GM11168 (cell line): ENCODE measurements around the gene SRCAP.
"Not testable (repeated sequence)": the region's sequence is repeated elsewhere in the genome, so short reads cannot be mapped to it uniquely, and the experiment has no call there.

Experiments used
- in situ Hi-C: fragments of 300-500 bp; cut with MboI; formaldehyde crosslinking; loops from one replicate; pipeline ENCODE4 v1.12.0; 2022; ENCODE audit warnings: low sequenced_read_pairs; ENCODE audit not compliant: unreplicated experiment

The SRCAP gene

DNA sequence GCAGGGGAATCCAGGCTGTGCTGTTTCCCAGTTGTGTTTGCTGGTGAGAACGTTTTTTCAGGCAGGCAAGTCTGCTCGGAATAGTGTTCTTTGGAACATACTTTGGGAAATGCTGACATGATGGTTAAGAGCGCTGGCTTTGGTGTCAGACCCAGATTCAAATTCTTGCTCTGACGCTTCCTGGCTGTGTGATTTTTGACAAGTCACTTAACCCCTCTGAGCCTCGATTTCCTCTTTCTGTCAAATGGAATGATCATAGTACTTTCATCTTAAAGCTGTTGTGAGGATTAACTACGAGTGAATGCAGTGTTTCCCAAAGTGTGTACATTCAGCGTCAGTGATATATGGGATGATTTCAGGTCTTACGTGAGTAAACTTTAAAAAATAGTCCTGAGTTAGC lies 35.9 kb upstream of the SRCAP start:
- in situ Hi-C loops: no loop called here

DNA sequence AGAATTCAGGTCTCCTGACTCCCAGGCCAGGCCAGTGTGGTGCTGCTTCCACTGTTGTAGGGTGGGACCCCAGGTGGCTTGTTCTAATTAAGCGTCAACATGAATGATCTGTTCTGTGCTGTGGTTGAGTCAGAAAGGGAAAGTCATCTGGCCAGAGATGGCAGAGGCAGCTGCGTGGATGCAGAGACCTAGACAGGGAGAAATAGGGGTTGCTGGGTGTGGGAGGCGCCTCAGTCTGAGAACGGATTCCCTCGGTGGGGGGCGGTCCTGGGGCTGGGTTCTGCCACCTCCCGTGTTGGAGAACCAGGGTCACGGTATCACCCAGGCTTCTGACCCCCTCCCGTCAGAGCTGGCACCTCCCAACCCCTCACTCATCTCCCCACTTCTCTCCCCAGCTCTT lies 35.2 kb upstream of the SRCAP start:
- in situ Hi-C loops: no loop called here

DNA sequence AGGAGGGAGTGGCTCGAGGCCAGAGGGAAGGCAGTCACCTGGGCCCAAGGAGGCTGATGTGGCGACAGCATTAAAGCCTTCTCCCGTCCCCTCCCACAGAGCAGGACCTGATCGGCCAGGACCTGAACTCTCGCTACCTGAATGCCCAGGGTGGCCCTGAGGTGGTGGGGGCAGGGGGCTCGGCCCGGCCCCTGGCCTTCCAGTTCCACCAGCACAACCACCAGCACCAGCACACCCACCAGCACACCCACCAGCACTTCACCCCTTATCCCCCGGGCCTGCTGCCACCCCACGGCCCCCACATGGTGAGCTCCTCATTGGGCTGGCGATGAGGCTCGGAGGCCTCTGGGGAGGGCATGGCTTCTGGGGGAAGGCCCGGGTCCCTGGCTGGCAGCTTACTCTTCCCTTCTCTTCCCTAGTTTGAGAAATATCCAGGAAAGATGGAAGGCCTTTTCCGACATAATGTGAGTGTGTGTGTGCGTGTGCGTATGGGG lies 34.3 kb upstream of the SRCAP start:
- in situ Hi-C loops: no loop called here

DNA sequence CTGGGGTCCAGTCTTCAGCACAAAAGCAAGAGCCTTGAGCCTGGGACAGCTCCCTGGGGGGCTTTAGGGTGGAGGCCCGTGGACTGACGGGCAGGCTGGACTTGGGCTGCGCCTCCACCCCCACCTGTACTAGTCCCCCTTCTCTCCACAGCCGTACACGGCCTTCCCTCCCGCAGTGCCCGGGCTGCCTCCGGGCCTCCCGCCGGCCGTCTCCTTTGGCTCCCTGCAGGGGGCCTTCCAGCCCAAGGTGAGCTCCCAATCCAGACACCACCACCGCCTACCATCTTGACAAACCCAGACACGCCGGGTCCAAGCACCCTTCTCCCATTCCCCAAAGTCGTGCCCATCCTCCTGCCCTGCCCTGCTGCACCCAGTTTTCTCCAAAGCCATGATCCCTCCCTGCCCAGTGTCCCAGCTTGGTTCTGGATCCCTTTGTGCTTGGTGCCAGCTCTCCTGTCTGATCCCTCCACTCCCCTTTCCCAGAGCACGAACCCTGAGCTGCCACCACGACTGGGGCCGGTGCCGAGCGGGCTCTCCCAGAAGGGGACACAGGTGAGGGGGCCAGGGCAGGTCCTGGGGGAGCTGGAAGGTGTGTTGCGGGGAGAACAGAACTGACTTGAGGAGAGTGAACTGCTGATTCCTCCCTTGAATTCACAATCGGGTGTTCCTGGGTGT lies 33.7 kb upstream of the SRCAP start:
- in situ Hi-C loops: no loop called here

DNA sequence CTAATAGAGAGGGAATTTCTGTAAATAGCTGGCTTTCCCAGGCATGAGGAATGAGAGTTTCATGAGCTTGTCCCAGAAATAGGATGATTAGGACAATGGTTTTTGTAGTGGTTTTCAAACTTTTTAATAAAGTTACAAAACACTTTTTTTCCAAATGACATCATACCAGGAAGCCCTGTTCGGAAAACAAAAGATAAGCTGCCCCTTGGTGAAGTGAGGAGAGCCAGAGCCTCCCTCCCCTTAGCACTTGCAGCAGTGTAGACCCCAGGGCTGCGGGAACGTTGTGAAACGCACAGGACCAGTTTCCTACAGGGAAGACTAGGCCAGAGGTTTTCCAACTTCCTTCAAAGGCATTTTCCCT lies 33.2 kb upstream of the SRCAP start:
- in situ Hi-C loops: no loop called here

DNA sequence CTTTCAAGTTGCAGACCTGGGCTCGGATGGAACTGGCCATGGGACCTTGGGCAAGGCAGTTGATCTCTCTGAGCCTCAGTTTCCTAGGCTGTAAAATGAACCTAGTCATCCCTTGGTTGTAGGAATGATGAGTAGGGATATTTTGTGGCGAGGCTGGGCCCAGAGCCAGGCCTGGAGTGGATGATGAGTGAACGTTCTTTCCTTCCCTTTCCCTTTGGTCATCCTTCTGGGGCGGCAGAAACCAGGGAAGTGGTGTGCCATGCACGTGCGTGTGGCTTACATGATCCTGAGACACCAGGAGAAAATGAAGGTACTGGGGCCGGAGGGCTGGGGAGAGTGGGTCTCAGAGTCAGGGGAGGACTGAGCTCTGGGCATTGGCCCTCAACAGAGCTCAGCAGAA lies 32.3 kb upstream of the SRCAP start:
- in situ Hi-C loops: no loop called here

DNA sequence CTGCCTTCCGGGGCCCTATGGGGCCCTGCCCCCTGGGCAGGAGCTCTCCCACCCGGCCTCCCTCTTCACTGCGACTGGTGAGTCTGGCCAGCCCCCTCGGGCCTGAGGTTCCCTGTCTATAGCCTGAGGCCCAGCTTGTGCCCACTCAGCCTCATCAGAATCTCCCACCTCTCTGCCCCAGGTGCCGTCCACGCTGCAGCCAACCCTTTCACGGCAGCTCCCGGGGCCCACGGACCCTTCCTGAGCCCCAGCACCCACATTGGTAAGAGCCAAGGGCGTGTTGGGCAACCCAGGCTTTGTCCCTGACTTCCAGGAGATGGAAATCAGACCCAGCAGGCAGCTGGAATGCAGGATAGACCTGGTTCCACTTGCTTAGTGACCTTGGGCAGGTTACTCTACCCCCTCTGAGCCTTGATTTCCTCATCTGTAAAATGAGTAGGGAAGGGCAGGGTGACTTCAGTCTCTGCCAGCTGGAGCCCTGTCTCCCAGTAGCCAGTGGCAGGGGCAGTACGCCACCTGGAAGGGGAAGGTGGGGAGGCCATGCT lies 31.5 kb upstream of the SRCAP start:
- in situ Hi-C loops: no loop called here

DNA sequence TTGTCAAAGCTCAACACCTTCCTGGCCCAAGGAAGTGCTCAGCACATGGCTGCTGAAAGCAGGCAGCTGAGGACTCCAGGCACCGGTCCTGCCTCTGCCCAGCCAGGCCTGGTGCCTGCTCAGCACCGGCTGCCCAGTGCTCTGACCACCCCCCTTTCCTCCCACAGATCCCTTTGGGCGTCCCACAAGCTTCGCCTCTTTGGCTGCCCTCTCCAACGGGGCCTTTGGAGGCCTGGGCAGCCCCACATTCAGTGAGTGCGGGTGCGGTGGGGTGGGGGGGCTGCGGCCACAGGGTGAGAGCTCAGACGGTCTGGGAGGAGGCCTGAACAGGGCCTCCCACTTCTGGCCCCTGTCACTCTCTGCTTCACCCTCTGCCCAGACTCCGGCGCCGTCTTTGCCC lies 30.6 kb upstream of the SRCAP start:
- in situ Hi-C loops: no loop called here

DNA sequence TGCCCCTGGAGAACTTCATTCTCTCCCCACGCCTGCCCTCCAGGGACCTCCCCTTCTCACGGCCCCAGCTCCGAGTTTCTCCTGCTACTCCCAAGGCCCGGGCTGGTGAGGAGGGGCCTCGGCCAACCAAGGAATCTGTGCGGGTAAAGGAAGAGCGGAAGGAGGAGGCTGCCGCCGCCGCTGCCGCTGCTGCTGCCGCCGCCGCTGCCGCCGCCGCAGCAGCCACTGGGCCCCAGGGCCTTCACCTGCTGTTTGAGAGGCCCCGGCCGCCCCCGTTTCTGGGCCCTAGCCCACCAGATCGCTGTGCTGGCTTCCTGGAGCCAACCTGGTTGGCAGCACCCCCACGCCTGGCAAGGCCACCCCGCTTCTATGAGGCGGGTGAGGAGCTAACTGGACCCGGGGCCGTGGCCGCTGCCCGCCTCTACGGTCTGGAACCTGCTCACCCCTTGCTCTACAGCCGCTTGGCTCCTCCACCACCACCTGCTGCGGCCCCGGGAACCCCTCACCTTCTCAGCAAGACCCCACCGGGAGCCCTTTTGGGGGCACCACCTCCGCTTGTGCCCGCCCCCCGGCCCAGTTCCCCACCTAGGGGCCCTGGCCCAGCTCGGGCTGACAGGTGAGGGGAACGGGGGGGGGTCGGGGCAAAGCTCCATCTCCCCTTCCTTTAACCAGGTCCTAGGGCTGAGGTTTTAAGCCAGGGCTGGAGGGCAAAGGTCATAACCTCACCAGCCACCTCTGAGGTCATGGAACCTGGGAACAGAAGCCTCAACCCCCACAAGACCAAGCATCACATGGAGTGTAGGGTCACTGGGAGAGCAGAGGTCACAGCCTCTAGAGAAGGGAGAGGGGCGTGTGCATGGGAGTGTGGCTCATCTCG lies 29.7 kb upstream of the SRCAP start:
- in situ Hi-C loops: no loop called here

DNA sequence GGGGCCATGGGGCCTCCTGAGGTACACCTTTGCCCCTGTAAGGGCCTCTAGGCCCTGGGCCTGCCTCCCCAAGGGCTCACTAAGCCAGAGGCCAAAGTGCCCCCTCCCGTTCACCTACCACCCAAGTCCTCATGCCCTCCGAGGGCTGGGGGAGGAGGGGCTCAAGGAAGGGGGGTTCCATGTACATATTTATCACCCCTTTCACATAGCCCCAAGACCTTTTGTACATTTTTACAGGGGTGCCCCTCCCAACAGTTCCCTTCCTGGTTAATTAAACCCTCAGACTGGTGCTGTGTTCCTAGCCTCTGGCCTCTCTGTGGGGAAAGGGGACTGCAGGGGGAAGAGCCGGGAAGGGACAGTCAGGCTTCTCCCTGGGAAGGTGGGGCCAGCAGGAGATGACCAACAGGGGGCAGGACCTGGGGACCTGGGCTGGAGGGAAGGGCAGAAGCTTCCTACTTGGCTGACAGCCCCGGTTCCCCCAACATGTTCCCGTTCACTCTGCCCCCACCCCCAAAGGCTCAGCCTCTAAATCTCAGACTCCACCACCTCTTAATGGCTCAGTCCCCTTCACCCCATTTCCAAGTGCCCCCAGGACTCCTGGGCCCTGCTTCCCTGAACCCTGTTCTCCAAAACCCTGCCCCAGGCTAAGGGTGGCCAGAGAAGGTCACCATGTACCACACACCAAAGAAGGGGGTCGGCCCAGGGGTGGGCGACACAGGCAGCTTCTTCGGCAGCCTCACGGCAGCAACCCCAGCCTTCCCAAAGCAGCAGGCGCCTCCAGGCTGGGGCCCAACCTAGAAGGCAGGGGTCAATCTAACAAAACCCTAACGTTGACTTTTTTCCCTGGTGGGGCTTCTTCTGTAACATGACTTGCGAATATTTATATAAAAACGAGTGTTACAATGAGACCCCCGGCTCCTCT lies 28.8 kb upstream of the SRCAP start:
- in situ Hi-C loops: no loop called here

DNA sequence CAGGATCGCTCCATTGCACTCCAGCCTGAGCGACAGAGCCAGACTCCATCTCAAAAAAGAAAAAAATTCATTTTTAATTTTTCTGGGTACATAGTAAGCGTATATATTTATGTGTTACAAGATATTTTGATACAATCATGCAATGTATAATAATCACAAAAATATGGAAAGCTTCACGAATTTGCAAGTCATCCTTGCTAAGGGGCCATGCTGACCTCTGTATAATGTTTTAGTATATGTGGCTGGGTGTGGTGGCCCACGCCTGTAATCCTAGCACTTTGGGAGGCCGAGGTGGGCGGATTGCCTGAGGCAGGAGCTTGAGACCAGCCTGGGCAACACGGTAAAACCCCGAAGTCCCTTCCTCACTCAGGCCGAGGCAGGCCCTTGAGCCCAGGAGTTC lies 23.8 kb upstream of the SRCAP start:
- in situ Hi-C loops: no loop called here

DNA sequence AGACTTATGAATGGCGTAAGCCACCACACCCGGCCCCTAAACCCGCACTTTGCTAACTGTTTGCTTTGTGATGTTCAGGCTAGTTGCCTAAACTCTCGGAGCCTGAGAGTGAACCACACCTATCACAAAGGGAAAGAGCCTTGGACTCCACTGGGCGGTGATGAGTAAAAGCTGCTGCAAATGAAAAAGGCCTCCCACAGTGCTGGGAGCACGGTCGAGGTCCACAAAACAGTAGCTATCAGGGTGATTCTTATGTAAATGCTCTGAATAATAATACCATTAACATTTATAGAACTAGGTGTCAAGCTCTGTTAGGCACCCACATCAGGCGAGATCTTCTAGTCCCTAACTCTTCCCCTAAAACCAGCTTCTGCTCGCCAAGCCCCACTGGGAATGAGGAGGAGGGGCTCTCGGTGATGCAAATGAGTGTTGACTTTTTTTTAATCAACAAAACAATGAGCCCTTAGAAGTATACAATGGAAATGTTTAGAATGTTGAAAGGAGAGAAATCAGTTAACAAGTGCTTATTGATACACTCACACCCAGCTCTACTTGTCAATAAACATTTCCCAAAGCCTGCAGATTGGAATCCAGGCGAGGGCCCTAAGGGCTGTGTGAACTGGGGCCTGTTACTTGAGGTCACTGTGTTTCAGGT lies 20.9 kb upstream of the SRCAP start:
- in situ Hi-C loops: no loop called here

DNA sequence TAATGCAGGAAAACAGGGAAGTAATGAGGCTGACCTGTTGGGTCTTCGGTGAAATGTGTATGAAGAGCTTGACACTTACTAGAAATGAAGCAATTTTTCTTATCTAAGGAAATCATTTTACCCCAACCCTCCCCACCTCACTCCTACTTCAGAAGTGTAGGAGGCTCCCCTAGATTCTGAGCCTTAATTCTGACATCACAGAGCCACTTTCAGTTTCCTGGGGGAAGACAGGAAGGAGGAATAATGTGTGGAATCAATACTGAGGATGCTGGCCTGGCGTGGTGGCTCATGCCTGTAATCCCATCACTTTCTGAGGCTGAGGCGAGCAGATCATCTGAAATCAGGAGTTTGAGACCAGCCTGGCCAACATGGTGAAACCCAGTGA lies 20.4 kb upstream of the SRCAP start:
- in situ Hi-C loops: no loop called here

DNA sequence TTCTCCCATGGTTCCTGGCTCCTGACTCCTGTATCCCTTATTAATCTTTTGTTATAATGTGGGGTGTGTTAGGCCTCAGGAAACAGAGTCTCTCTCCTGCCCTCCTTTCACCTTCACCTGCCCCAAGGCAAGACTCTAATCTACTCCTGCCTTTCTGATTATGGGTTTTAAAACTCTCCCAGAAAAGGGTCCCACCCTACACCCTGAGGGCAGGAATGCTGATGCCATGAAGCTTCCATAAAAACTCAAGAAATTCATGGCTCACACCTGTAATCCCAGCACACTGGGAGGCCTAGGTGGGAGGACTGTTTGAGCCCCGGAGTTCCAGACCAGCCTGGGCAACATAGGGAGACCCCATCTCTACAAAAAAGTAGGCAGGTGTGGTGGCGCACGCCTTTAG lies 18.6 kb upstream of the SRCAP start:
- in situ Hi-C loops: no loop called here

DNA sequence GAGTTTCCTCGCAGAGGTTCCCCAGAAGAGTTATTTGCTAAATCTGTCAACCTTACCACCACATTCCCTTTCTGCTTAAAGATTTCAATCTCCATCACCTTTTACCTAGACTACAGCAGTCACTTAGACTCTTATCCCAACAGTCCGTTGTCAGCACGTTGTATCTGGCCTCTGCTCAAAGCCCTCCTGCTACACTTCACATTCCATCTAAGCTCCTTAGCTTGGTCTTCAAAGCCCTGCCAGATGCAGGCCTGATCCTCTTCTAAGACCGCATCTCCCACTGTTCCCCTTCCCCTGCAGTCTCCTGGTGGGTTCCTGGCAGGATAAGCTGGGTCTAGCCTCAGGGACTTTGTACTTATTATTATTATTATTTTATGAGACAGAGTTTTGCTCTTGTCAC lies 10.3 kb upstream of the SRCAP start:
- in situ Hi-C loops: no loop called here

DNA sequence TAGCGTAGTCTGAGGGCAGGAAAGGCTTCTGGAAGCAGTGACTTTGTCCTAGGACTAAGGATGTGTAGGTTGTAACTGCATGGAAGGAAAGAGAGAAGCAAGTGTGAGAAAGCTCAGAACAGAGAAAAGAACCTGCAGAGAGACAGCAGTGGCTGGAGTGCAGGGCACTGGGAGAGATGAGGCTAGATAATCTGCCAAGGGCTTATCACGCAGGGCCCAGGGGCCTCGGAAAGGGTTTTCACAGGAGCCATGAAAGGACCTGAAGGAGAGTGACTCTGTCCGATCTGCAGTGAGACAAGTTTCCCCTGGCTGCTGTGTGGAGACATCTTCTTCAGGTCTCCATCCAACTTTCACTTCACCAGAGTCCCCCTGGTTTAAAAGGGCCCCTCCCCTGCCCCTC lies 7.1 kb upstream of the SRCAP start:
- in situ Hi-C loops: no loop called here

DNA sequence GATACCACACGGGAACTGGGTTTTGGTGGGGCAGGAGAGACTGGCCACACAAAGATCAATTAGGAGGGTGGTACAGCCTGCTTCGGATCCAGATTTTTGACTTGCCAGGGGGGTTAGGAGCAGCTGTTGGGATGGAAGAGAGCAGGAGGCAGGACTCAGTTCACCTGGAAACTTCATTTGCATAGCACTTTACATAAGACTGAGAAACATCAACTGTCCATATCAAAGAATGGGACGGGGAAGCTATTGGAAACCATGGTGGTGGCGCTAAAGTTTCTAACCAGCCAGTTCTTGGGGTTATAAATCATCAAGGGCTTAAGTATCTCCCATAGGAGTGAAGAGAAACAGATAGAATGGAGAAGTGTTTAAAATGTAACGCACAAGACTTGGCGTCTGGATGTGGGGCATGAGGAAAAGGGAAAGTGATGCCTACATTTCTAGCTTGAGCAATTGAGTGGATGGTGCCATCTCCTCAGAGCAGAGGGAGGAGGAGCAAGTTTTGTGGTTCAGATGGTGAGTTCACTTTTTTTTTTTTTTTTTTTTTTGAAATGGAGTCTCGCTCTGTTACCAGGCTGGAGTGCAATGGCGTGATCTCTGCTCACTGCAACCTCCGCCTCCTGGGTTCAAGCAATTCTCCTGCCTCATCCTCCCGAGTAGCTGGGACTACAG lies 6.4 kb upstream of the SRCAP start:
- in situ Hi-C loops: no loop called here

DNA sequence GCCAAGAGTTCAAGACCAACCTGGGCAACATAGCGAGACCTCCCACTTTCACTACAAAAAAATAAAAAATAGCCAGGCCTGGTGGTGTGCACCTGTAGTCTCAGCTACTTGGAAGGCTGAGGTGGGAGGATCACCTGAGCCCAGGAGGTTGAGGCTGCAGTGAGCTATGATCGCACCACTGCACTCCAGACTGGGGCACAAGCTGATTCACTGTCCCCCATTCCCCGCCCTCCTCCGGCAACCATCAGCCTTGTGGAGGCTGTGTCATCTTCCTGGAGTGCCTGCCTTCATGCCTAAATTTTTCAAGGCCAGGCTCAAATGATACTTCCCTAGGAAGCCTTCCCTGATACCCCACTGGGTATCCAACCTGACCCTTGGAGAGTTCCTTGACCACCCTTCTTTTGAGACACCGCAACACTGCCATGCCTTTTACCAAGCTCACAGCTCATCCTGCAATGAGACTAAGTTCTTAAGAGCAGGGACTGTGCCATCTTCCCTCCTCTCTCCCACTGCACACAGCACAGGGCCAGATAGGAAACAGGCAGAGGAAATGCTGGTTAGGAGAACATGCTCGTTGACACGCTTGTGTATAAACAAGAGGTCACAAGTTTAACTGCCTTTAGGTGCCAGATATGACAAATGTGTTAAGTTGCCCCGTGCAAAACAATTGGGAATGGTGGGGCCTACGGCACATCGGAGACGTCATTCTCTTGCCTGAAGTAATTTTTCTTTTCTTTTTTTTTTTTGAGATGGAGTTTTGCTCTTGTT lies 3.9 kb upstream of the SRCAP start:
- in situ Hi-C loops: no loop called here

DNA sequence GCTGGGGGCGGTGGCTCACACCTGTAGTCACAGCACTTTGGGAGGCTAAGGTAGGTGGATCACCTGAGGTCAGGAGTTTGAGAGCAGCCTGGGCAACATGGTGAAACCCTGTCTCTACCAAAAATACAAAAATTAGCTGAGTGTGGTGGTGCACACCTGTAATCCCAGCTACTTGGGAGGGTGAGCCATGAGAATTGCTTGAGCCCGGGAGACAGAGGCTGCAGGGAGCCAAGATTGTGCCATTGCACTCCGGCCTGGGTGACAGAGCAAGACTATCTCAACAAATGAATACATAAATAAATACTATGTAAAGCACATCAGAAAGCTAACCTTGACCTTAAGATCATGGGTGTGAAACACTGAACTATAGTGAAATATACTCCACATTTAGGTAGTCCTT lies 2.3 kb upstream of the SRCAP start:
- in situ Hi-C loops: not testable (repeated sequence)
